Stomach (tissue), 4 donors: ENCODE results near the gene NTN4.

Experiments used
- CTCF ChIP-seq, 7 experiments: fragments of 450-650 bp in 4 of 7; fragments of 200-600 bp in 3 of 7; sonication (generic) in 3 of 7; IDR thresholded peaks; one replicate each; pipeline ENCODE4 v1.5.1; 2016 to 2019; ENCODE audit warnings: antibody characterized with exemption in 7 of 7, control low read depth in 2 of 7, mild to moderate bottlenecking in 1 of 7
- POLR2AphosphoS5 ChIP-seq, 3 donors: sonication (generic); formaldehyde crosslinking; IDR thresholded peaks; one replicate each; pipeline ENCODE4 v1.6.1; 2016; ENCODE audit warnings: antibody characterized with exemption in 3 of 3

- TF ChIP-seq POLR2AphosphoS5 (IDR thresholded peaks at IDR 0.05): no peak
- TF ChIP-seq CTCF (IDR thresholded peaks at IDR 0.05): no peak
Observed at GRCh38 chr12:95767703-95768102, 22.9 kb downstream of the NTN4 start.
